Tibial nerve (tissue), 4 donors: ENCODE results near the gene FRMD4B. TPM values are rescaled to one million over a fixed set of nuclear protein-coding genes. Genes with fewer than 3 reads are reported as not detected.

Experiments used
- DNase-seq, 2 donors: peaks; one replicate each; pipeline ENCODE4 v3.0.0-alpha.2; 2019; ENCODE audit warnings: low spot score in 2 of 2
- H3K27ac ChIP-seq, 4 donors: fragments of 200-600 bp; sonication (generic) in 3 of 4; one replicate each; pipeline ENCODE4 v1.5.1; 2017 to 2019; ENCODE audit warnings: mild to moderate bottlenecking in 1 of 4
- H3K27me3 ChIP-seq, 2 donors: fragments of 200-600 bp; sonication (generic) in 1 of 2; one replicate each; pipeline versions ENCODE4 v1.5.1 to v1.6.0; 2017 to 2019
- H3K36me3 ChIP-seq, 3 donors: fragments of 200-600 bp; sonication (generic); one replicate each; pipeline ENCODE4 v1.5.1; 2018 to 2019
- H3K4me1 ChIP-seq, 4 donors: fragments of 200-600 bp; sonication (generic) in 3 of 4; one replicate each; pipeline ENCODE4 v1.5.1; 2017 to 2019
- H3K4me3 ChIP-seq, 4 donors: fragments of 200-600 bp; sonication (generic) in 3 of 4; one replicate each; pipeline ENCODE4 v1.5.1; 2017 to 2019; ENCODE audit warnings: mild to moderate bottlenecking in 1 of 4, moderate library complexity in 1 of 4
- H3K9me3 ChIP-seq, 4 donors: fragments of 200-600 bp; sonication (generic) in 3 of 4; one replicate each; pipeline ENCODE4 v1.5.1; 2017 to 2019
- EP300 ChIP-seq, 2 donors: sonication (generic); formaldehyde crosslinking; IDR thresholded peaks; one replicate each; pipeline ENCODE4 v1.6.1; 2017; ENCODE audit warnings: antibody characterized with exemption in 2 of 2, mild to moderate bottlenecking in 1 of 2
- POLR2A ChIP-seq, 2 donors: fragments of 450-650 bp; IDR thresholded peaks; one replicate each; pipeline ENCODE4 v1.6.1; 2017; ENCODE audit warnings: antibody characterized with exemption in 2 of 2, mild to moderate bottlenecking in 2 of 2, moderate library complexity in 2 of 2
- WGBS, 2 donors: methylation state at CpG; one replicate each; pipeline ENCODE4 v1.1.5; 2018; 5-methylcytosine and 5-hydroxymethylcytosine counted together
- total RNA-seq, 4 donors: library from RNA; depleted of rRNA; stranded (reverse); fragments of >200 nt; gene quantifications; one replicate each; pipeline ENCODE4 v1.1.0, GENCODE V29; 2016
- TF ChIP-seq, protein P1 (sequence below), 5 experiments: fragments of 200-600 bp in 3 of 5; fragments of 450-650 bp in 2 of 5; sonication (generic) in 3 of 5; IDR thresholded peaks; one replicate each; pipeline ENCODE4 v1.5.1; 2016 to 2019; ENCODE audit warnings: antibody characterized with exemption in 5 of 5, mild to moderate bottlenecking in 3 of 5, moderate library complexity in 2 of 5

FRMD4B gene
- total RNA-seq, 4 donors from 2014 or later = 41.7 to 62.1 (median 56.1) TPM

DNA sequence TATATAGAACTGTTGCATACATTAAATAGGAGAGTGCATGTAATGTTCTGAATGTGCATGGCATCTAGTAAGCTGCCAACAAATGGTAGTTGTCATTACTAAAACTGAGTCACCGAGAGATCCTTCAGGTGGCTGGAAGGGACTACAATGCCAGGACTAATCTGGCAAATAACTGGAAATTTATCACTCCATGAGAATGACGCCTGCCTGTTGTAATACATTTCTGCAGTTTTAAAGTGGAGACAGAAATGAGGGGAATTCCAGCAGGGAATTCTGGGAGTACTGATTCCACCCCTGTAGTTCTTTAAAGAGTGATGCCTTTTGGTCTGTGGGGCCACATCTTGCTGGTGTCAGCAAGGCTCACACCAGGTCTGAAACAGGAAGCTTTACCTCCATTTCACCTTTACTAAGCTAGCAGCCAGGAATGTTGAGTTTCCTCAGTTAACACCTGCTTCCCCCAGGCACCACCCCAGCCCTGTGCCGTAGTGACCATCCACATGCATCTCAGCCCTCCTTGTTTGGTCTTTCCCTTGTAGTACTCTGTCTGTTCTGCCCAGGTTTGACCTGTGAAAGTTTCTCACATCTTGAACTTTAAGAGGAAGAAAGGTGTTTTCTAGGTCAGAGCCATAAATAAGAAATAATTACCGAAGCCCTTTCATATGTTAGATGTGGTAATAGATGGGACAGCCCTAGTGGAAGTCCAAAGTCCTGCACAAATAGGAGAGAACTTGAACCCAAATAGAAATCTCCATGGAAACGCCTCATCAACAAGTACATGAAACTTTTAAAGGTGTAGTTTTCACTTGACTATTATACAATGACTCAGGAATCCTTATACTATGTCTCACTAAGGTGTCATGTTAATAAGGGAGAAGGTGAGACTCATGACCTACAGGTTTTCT, 206.8 kb downstream of the FRMD4B start:
- WGBS, 2 donors = 80 to 85% methylated on average over 5 of the region's 5 CpGs
- Histone ChIP-seq H3K36me3 (peaks cover 0 to 17% (median 0%) of the 10 kb centered on the region in 3 donors), H3K4me1 (peaks cover 0 to 45% (median 9%) of the 10 kb centered on the region in 4 donors), H3K27me3 (no peaks in the 10 kb centered on the region), H3K9me3 (no peaks in the 10 kb centered on the region), H3K4me3 (no peak overlapping the region), H3K27ac (peak overlapping the region in 3 of 4 donors; percentile 40 to 89 (median 48))
- no peak for TF ChIP-seq EP300 (IDR thresholded peaks at IDR 0.05)
- TF ChIP-seq, protein P1, sequence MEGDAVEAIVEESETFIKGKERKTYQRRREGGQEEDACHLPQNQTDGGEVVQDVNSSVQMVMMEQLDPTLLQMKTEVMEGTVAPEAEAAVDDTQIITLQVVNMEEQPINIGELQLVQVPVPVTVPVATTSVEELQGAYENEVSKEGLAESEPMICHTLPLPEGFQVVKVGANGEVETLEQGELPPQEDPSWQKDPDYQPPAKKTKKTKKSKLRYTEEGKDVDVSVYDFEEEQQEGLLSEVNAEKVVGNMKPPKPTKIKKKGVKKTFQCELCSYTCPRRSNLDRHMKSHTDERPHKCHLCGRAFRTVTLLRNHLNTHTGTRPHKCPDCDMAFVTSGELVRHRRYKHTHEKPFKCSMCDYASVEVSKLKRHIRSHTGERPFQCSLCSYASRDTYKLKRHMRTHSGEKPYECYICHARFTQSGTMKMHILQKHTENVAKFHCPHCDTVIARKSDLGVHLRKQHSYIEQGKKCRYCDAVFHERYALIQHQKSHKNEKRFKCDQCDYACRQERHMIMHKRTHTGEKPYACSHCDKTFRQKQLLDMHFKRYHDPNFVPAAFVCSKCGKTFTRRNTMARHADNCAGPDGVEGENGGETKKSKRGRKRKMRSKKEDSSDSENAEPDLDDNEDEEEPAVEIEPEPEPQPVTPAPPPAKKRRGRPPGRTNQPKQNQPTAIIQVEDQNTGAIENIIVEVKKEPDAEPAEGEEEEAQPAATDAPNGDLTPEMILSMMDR (IDR thresholded peaks at IDR 0.05) = peak in 1 of 5 experiments; percentile 9
- no peak for TF ChIP-seq POLR2A (IDR thresholded peaks at IDR 0.05)
- no peak for DNase-seq

DNA sequence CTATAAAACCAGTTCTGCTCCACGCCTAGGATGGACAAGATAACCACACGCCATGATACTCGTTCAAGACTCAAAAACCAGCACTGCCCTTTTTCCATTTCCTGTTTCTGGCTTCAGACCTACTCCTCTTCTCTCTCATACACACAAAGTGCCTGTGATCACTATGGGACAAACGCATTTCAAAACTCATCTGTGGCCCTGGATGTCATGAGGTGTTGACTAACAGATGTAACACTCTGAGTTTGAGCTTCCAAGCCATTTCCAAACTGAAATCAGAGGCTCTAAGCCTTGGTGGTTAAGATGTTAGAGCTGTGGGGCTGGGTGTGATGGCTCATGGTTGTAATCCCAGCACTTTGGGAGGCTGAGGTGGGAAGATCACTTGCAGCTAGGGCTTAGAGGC, 207.8 kb downstream of the FRMD4B start:
- no peaks in the 10 kb centered on the region for H3K9me3 ChIP-seq
- no peak overlapping the region for H3K4me3 ChIP-seq
- WGBS, 2 donors = 92 to 97% methylated on average over 4 of the region's 4 CpGs
- H3K27me3 ChIP-seq = no peaks in the 10 kb centered on the region
- H3K4me1 ChIP-seq = peaks cover 0 to 46% (median 9%) of the 10 kb centered on the region in 4 donors
- TF ChIP-seq, protein P1 (IDR thresholded peaks at IDR 0.05) = no peak
- TF ChIP-seq EP300 (IDR thresholded peaks at IDR 0.05) (no peak), POLR2A (IDR thresholded peaks at IDR 0.05) (no peak)
- H3K36me3 ChIP-seq = peaks cover 0 to 17% (median 0%) of the 10 kb centered on the region in 3 donors
- DNase-seq = no peak
- no peak overlapping the region for H3K27ac ChIP-seq

DNA sequence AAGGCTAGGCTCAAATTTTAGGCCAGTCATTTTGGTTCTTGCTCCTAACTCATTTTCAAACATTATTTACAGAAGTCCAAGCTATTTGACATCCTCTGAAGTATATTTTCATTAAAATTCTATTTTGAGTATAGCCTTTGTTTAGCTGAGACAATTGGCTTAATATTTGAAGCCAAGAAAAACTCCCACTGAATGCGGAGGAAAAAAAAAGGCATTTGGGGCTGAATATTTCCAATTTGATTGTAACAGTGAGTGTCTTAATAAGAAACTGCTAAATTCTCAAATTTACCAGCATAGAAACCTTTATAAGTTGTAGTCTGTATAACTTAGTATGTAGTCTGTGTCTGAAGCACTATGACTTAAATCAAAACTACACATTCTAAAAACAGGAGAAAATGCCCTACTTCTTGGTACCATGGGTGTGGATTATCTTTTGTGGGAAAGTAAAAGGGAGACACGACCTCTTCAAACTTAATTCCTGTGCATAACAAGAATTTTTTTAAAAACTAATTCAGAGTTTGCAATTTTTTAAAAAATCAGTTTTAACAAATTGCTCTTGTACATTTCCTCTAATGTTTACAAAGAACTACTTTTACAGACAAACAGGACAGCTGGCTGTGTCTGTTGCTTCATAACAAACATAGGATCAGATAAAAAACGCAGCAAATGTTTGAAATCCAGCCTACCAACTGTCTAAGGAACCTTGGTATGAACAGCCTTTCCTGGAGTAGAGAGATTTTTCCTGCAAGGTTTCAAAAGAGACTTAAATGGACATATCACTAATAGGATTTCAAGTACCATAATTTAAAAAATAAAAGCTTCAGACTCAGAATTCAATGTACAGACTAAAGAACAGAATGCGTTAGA, 210.8 kb downstream of the FRMD4B start:
- DNase-seq = no peak
- TF ChIP-seq EP300 (IDR thresholded peaks at IDR 0.05) (no peak), POLR2A (IDR thresholded peaks at IDR 0.05) (no peak)
- TF ChIP-seq, protein P1 (IDR thresholded peaks at IDR 0.05) = no peak
- Histone ChIP-seq H3K27ac (peak overlapping the region; percentile 25 to 77 (median 45)), H3K9me3 (no peaks in the 10 kb centered on the region), H3K27me3 (no peaks in the 10 kb centered on the region), H3K4me1 (peaks cover 0 to 35% (median 3%) of the 10 kb centered on the region in 4 donors), H3K4me3 (no peak overlapping the region), H3K36me3 (peaks cover 0 to 14% (median 0%) of the 10 kb centered on the region in 3 donors)
- WGBS, 2 donors = 53 to 54% methylated on average over 4 of the region's 4 CpGs

DNA sequence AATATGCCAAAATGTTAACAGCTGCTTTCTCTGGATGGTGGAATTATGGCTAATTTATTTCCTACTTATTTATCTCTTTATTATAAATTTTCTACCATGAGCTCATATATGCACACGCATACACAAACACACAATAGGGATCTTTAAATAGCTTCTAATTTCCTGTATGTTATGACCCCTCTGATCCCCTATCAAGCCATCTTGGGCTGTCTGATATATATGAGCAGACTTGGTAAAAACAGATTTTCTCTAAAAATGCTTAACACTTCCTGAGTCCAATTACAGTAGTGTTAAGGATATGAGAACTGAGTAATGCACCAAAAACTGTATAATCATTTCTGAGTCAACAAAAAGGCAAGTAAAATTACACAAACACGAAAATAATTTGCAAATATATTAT, 211.4 kb downstream of the FRMD4B start:
- TF ChIP-seq, protein P1 (IDR thresholded peaks at IDR 0.05) = no peak
- TF ChIP-seq EP300 (IDR thresholded peaks at IDR 0.05) = no peak
- TF ChIP-seq POLR2A (IDR thresholded peaks at IDR 0.05) = no peak
- no peaks in the 10 kb centered on the region for H3K27me3 ChIP-seq
- peaks cover 0 to 35% (median 3%) of the 10 kb centered on the region in 4 donors for H3K4me1 ChIP-seq
- peak overlapping the region in 2 of 4 donors; percentile 50 to 77 for H3K27ac ChIP-seq
- H3K36me3 ChIP-seq = peaks cover 0 to 11% (median 0%) of the 10 kb centered on the region in 3 donors
- no peak for DNase-seq
- WGBS, 2 donors = 44 to 47% methylated on average over 2 of the region's 2 CpGs
- no peaks in the 10 kb centered on the region for H3K9me3 ChIP-seq
- no peak overlapping the region for H3K4me3 ChIP-seq
